ENCODE data around the gene ITGB6. TPM values are rescaled to one million over a fixed set of nuclear protein-coding genes. Genes with fewer than 3 reads are reported as not detected.

The ITGB6 gene
- total RNA-seq, 4 donors from 2014 or later: 11.1 to 17.2 (median 13.4) TPM

DNA sequence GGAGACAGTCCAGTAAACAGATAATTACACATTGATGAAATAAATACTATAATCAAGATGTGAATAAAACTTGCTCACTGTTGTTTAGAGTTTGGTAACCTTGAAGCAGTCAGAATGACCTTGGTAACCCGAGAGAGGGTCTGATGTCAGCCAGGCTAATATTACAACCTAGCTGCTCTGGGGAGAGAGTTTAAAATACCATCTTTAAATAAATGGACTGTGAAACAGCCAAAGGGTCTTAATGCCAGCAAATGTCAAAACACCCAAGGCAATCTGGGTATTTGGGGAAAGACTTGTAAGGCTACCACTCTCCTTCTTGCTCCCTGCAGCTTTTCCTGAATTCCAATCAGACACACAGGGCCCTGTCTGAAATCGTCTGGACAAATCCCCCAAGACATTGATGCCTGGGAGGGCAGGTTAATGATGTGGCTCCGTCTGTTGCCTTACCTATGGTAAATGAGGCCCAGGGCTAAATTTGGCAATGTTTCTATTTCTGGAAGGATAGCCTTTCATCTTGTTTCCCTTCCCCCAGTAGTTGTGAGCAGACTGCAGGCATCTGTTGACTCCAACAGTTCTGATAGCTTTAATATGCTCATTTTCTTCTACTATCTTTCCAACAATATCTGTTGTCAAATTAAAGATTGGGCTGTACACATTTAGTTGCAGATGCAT is 43.0 kb upstream of the ITGB6 start:
- Histone ChIP-seq H3K27me3 (no peaks in the 10 kb centered on the region), H3K9me3 (no peaks in the 10 kb centered on the region), H3K4me3 (replicated peaks in 1 of 3) (no peak overlapping the region), H3K36me3 (no peaks in the 10 kb centered on the region), H3K27ac (no peak overlapping the region), H3K4me1 (peaks cover 24 to 48% of the 10 kb centered on the region in 2 donors)
- WGBS, 2 donors: 56 to 73% methylated on average over 3 of the region's 3 CpGs
- TF ChIP-seq, protein P1, sequence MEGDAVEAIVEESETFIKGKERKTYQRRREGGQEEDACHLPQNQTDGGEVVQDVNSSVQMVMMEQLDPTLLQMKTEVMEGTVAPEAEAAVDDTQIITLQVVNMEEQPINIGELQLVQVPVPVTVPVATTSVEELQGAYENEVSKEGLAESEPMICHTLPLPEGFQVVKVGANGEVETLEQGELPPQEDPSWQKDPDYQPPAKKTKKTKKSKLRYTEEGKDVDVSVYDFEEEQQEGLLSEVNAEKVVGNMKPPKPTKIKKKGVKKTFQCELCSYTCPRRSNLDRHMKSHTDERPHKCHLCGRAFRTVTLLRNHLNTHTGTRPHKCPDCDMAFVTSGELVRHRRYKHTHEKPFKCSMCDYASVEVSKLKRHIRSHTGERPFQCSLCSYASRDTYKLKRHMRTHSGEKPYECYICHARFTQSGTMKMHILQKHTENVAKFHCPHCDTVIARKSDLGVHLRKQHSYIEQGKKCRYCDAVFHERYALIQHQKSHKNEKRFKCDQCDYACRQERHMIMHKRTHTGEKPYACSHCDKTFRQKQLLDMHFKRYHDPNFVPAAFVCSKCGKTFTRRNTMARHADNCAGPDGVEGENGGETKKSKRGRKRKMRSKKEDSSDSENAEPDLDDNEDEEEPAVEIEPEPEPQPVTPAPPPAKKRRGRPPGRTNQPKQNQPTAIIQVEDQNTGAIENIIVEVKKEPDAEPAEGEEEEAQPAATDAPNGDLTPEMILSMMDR (IDR thresholded peaks at IDR 0.05): no peak
- no peak for TF ChIP-seq POLR2A (IDR thresholded peaks at IDR 0.05)
- no peak for DNase-seq
- intact Hi-C loops (cut with DNase I): no loop called here

DNA sequence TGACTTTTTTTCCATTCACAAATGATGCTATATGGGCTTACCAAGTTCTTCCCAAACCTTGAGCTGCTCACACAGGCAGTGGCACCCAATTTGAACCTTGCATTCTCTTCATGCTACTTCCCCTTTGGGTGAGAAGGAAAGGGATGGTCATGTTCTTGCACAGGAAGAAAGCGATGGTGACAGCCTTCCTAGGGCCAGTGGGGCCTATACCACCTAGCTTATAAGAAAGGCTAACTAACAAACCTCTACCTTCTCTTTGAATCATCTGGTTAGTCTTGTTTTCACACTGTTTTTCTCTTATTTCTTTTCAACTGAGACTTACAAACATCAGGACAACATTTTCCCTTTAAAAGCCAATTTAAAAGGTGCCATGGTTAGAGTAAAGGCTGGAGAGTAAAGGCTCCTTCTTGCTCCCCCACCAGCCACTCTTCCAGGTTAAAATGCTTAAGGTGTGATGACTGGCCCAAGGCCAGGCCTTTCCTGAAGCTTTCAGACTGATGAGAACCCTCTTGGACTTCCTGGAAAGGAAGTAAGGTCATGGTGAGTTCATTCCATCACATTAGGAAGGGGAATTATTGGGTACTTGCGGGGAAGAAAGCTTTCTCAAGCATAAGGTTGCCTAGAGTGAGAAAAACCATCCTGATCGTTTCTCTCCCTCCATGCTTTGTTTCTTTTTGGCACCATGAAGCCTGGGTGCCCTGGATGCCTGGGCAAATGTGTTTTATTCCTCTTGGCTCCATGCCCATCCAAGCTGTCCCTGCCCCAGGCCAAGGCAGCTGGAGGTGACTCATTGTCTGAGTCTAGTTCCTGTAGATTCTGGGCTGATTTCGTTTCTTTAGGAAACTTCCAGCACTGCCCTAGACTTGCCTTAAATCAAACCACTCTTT is 41.4 kb upstream of the ITGB6 start:
- peak overlapping the region in 1 of 3 donors; percentile 47 for H3K27ac ChIP-seq
- peaks cover 27 to 50% of the 10 kb centered on the region in 2 donors for H3K4me1 ChIP-seq
- TF ChIP-seq, protein P1 (IDR thresholded peaks at IDR 0.05): no peak
- TF ChIP-seq POLR2A (IDR thresholded peaks at IDR 0.05): no peak
- H3K9me3 ChIP-seq: no peaks in the 10 kb centered on the region
- H3K36me3 ChIP-seq: no peaks in the 10 kb centered on the region
- intact Hi-C loops (cut with DNase I): no loop called here
- H3K4me3 ChIP-seq (replicated peaks in 1 of 3): no peak overlapping the region
- DNase-seq: peak; percentile 42 to 46
- no peaks in the 10 kb centered on the region for H3K27me3 ChIP-seq
- 55 to 57% methylated on average over 4 of the region's 4 CpGs for whole genome bisulfite sequencing, 2 donors

DNA sequence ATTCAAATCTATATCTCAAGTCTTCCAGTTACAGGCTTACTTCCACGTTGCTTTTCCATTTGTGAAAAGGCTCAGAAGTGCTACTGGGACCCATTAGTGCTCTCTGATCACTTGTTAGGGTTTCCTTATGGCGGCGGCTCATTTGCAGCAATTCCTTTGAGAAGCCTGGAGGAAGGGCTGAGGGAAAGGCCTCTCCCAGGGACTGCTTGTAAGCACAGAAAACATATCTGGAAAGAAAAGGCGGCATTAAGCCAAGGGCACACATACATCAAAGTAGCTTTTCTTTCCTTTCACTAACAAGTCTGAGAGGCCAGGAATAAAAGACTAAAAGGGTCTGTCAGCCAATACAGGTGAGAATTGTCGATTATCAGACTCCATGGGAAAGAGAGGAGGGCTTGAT is 39.4 kb upstream of the ITGB6 start:
- TF ChIP-seq, protein P1 (IDR thresholded peaks at IDR 0.05): no peak
- no peak for TF ChIP-seq POLR2A (IDR thresholded peaks at IDR 0.05)
- no peak for DNase-seq
- Histone ChIP-seq H3K4me1 (peaks cover 11 to 34% of the 10 kb centered on the region in 2 donors), H3K36me3 (no peaks in the 10 kb centered on the region), H3K27me3 (no peaks in the 10 kb centered on the region), H3K27ac (no peak overlapping the region), H3K4me3 (replicated peaks in 1 of 3) (no peak overlapping the region), H3K9me3 (no peaks in the 10 kb centered on the region)
- WGBS, 2 donors: 72 to 85% methylated on average over 5 of the region's 5 CpGs
- intact Hi-C loops (cut with DNase I): no loop called here

DNA sequence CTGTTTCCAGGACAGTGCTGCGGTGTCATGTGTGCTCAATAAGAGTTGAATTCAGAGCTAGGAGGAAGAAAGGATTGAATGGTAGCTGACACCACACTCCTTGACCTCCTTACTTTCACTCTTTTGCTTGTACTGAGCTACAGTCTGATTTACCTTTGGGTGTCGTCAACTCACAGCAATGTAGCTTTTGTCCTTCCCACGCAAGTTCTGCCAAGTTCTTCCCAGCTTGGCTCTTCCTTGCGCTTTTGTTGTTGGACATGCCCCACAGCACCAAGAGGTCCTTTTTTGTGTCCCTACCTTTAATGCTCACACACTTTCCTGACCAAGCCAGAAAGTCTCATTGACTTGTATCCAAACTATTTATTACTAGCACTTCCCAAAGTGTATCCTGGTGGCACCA is 38.3 kb upstream of the ITGB6 start:
- DNase-seq: peak; percentile 56 to 65
- no peak overlapping the region for H3K4me3 ChIP-seq (replicated peaks in 1 of 3)
- intact Hi-C loops (cut with DNase I): no loop called here
- peaks cover 11 to 34% of the 10 kb centered on the region in 2 donors for H3K4me1 ChIP-seq
- H3K27me3 ChIP-seq: no peaks in the 10 kb centered on the region
- TF ChIP-seq, protein P1 (IDR thresholded peaks at IDR 0.05): no peak
- peak in 1 of 2 donors; percentile 23 for TF ChIP-seq POLR2A (IDR thresholded peaks at IDR 0.05)
- 56% methylated on average over 4 of the region's 4 CpGs for WGBS, 2 donors
- H3K9me3 ChIP-seq: no peaks in the 10 kb centered on the region
- no peaks in the 10 kb centered on the region for H3K36me3 ChIP-seq
- peak overlapping the region; percentile 33 to 64 (median 49) for H3K27ac ChIP-seq

Data from thyroid gland (tissue), 4 donors.